SH-SY5Y (cell line): ENCODE measurements around the gene GNG4.

Experiments
- GATA2 ChIP-seq: IDR thresholded peaks from 2 replicates; pipeline ENCODE4 v1.6.1; 2011; ENCODE audit warnings: mild to moderate bottlenecking, low read depth, low read length
- GATA3 ChIP-seq: IDR thresholded peaks from 2 replicates; pipeline ENCODE4 v1.6.1; 2011; ENCODE audit warnings: low read depth, mild to moderate bottlenecking, low read length, moderate library complexity

The GNG4 gene

GRCh38 chr1:235586413-235586812 lies 63.2 kb downstream of the GNG4 start:
- TF ChIP-seq GATA3 (no peak), GATA2 (no peak)

DNA sequence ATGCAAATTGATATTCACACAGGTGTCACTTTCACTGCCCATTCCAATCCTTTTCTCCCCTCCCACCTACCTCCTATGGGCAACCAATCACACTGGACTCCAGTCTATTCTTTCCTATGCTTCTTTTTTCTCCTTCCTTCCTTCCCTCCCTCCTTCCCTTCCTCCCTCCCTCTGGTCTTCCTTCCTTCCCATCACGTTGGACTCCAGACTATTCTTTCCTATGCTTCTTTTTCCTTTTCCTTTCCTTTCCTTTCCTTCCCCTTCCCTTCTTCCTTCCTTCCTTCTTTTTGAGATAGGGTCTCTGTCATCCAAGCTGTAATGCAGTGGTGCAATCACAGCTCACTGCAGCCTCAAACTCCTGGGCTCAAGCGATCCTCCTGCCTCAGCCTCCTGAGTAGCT lies 64.6 kb downstream of the GNG4 start:
- TF ChIP-seq GATA2: no peak
- no peak for TF ChIP-seq GATA3

DNA sequence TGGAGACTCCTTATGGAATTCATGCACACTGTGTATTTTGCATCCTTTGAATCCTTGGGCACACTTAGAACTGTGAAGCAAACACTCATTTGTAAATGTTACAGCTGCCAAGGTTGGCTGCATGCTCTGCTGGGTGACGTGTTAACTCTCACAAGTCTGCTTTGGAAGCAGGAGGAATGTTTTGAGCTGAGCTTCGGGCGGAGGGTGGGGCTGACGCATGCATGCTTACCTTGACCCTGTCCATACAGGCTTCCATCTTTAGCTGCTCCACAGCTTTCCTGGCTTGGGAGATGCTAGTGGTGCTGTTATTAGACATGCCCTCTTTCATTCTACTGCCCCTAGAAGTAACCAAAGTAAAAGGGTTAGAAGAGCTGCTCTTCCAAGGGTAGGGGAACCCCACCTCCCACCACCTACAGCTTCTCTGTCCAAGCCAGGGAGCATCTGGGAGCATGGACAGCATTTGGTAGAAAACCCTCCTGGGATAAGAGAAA lies 66.0 kb downstream of the GNG4 start:
- TF ChIP-seq GATA3: no peak
- TF ChIP-seq GATA2: no peak

- no peak for TF ChIP-seq GATA2
- TF ChIP-seq GATA3: no peak
Measured at GRCh38 chr1:235582130-235582529, 67.5 kb downstream of the GNG4 start.

GRCh38 chr1:235579891-235580290 lies 69.7 kb downstream of the GNG4 start:
- TF ChIP-seq GATA3 (no peak), GATA2 (no peak)

GRCh38 chr1:235575597-235575996 lies 74.0 kb downstream of the GNG4 start:
- TF ChIP-seq GATA3: no peak
- TF ChIP-seq GATA2: no peak

DNA sequence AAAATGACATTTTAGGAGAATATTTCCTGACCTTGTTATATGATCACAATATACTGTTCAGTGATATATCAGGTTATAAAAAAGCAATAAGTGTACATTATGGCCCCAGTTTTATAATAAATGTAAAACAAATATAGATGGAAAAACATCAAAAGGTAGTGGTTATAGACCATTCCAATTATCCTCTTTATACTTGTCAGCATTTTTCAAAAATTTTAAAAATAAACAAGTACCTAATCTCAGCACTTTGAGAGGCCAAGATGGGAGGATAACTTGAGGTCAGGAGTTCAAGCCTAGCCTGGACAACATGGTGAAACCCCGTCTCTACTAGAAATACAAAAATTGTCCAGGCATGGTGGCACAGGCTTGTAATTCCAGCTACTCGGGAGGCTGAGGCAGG lies 75.7 kb downstream of the GNG4 start:
- TF ChIP-seq GATA2 (no peak), GATA3 (no peak)

DNA sequence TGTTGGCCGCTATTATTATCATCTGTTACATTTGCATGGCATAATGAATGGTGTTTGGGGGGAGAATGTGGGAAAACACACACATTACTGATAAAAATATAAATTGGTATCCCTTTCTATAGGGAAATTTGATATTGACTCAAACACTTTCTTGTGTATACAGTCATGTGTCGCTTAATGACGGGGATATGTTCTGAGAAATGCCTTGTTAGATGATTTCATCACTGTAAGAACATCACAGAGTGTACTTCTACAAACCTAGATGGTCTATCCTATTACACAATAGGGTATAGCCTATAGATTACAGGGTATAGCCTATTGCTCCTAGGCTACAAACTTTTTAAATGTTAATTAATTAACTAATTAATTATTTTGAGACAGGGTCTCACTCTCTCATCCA lies 78.1 kb downstream of the GNG4 start:
- TF ChIP-seq GATA3 (no peak), GATA2 (no peak)

DNA sequence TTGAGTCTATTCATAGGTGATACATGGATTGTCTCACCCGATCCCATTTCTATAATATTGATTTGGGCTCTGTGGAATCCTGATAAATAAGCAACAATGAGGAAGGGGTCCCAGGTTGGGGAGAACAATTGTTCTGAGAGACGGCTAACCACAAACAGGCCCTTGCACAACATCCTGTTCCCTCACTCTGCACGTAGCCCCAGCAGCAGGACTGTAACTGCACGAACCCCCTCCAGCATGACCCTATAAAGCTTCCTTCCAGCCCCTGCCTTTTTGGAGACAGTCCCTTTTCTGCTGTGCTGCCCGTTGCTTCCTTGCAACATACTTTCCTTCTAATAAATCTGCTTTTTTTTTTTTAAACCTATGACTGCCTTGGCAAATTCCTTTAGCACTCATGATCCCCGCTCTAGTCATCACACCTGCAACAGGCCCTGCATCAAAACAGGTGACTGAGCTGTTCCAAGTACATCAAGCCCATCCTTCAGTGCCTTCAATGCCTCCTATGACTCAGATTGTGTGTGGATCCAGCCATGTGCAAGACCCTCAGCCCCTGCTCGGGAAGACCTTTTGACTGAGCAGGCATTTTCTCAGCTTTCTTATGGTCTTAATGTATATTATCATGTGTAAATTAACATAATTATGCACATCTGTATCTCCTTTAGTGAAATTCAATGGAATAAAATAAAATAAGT lies 81.6 kb downstream of the GNG4 start:
- TF ChIP-seq GATA3 (no peak), GATA2 (no peak)

DNA sequence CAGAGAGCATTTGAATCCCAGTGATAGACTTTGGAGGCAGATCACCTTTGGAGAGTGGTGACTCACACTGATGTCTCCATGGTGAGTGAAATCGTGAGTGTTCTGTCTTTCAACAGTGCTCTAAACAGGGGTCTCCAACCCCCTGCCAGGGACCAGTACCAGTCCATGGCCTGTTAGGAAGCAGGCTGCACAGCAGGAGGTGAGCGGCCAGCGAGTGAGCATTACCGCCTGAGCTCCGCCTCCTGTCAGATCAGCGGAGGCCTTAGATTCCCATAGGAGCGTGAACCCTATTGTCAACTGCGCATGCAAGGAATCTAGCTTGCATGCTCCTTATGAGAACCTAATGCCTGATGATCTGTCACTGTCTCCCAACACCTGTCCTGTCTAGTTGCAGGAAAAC lies 83.5 kb downstream of the GNG4 start:
- TF ChIP-seq GATA3: no peak
- TF ChIP-seq GATA2: no peak

DNA sequence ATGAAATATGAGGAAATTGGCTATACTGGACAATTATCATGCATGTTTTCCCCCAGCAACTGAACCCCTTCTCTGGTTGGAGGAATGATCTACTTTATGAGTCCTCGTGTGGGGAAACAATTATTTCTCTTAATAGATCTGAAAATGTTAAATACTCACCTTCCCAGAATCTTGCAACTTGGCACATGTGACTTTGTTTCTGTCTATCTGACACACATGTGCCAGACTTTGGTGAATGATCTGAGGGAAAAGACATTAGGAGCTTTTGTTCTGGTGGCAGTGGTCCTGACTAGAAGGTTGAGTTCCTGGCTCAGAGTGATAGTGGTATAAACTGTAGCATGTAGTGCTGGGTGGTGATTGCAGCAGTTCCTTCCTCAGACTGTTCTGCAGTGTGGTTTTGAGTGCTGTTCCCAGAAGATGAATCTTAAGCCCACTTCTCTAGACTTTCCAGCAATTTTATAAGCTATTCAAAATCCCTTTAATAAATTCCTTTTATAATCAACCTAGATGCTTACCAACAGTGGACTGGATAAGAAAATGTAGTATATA lies 86.0 kb downstream of the GNG4 start:
- TF ChIP-seq GATA3 (no peak), GATA2 (no peak)

- no peak for TF ChIP-seq GATA3
- TF ChIP-seq GATA2: no peak
Measured at GRCh38 chr1:235562589-235562988, 87.0 kb downstream of the GNG4 start.

DNA sequence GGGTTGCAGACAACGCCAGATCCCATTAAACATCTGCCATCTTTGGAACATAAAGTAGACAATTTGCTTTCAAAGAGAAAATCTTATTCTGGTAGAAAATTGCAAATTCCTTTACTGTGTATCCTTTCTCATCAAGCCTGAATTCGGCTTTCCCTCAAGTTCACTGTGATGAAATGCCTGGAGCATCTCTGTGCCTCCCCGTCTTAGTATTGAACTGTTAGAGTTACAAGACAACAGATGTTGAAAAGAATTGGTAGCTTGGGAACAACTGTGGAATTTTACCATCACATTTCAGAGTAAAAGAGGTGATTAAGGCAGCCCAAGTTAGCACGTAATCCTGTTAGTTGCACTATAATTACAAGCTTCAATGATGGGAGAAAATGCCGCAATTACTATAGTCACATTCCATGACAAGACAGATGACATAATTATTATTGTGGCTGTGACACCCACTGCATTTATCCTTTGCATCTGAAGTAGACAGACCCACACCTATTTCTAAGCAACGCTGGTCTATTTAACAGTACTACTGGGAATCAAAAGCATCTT lies 90.9 kb downstream of the GNG4 start:
- TF ChIP-seq GATA2 (no peak), GATA3 (no peak)

DNA sequence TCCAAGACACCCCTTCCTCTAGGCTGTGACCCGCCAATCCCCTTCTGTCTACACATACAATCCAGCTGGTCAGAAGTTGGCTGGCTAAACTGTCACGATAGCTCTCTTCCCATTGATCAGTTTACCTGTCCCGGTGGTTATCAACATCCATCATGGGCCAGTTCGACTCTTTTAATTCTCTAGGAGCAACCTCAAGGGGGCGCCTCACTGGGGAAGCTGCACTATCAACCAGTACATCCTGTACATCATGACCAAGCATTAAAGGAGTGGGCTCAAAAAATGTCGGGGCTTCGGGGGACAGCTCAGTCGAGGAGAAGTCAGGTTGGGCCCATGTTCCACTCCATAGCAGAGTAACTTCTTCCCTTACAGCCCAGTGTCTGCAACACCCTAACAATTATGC lies 92.1 kb downstream of the GNG4 start:
- TF ChIP-seq GATA3 (no peak), GATA2 (no peak)

DNA sequence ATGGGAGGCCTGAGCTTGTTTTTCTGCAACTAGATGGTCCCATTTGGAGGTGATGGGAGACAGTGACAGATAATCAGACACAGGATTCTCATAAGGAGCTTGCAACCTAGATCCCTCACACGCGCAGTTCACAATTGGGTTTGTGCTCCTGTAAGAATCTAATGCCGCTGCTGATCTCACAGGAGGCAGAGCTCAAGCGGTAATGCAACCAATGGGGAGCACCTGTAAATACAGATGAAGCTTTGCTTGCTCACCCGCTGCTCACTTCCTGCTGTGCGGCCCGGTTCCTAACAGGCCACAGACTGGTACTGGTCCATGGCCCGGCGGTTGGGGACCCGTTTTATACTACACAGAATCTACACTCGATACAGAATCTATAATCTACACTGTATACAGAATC lies 92.8 kb downstream of the GNG4 start:
- no peak for TF ChIP-seq GATA2
- no peak for TF ChIP-seq GATA3
